Transverse colon (tissue), 4 donors: Measurements from ENCODE around the gene NOX4. TPM values are rescaled to one million over a fixed set of nuclear protein-coding genes. Genes with fewer than 3 reads are reported as not detected.

ENCODE experiments used
- DNase-seq: peaks from one replicate; pipeline ENCODE4 v3.0.0-alpha.2; 2019
- H3K27ac ChIP-seq, 4 donors: fragments of 200-600 bp; sonication (generic); 2 replicates each; pipeline ENCODE4 v1.5.1; 2016 to 2018; ENCODE audit warnings: inconsistent platforms in 4 of 4
- H3K27me3 ChIP-seq: fragments of 200-600 bp; sonication (generic); 2 replicates; pipeline ENCODE4 v1.5.1; 2017; ENCODE audit warnings: inconsistent platforms
- H3K36me3 ChIP-seq, 4 donors: fragments of 200-600 bp; sonication (generic); 2 replicates each; pipeline ENCODE4 v1.5.1; 2017 to 2019; ENCODE audit warnings: inconsistent platforms in 4 of 4
- H3K4me1 ChIP-seq, 4 donors: fragments of 200-600 bp; sonication (generic); 2 replicates each; pipeline ENCODE4 v1.5.1; 2017 to 2020; ENCODE audit warnings: inconsistent platforms in 4 of 4
- H3K4me3 ChIP-seq, 4 donors: fragments of 200-600 bp; sonication (generic); 1 replicate in 1 of 4; 2 replicates in 3 of 4; pipeline versions ENCODE4 v1.5.1 to v1.6.1; 2017 to 2019; ENCODE audit warnings: inconsistent platforms in 4 of 4
- H3K9me3 ChIP-seq, 2 donors: fragments of 200-600 bp; sonication (generic); 2 replicates each; pipeline ENCODE4 v1.5.1; 2017 to 2019; ENCODE audit warnings: inconsistent platforms in 2 of 2
- CTCF ChIP-seq, 5 experiments: fragments of 200-600 bp in 3 of 5; fragments of 450-650 bp in 2 of 5; sonication (generic) in 3 of 5; IDR thresholded peaks; 1 replicate in 2 of 5; 2 replicates in 3 of 5; pipeline ENCODE4 v1.5.1; 2016 to 2017; ENCODE audit warnings: antibody characterized with exemption in 5 of 5, inconsistent platforms in 3 of 5, mild to moderate bottlenecking in 2 of 5, moderate library complexity in 1 of 5
- EP300 ChIP-seq: sonication (generic); formaldehyde crosslinking; IDR thresholded peaks from one replicate; pipeline ENCODE4 v1.6.1; 2017; ENCODE audit warnings: antibody characterized with exemption, low read depth
- POLR2A ChIP-seq: fragments of 450-650 bp; IDR thresholded peaks from one replicate; pipeline ENCODE4 v1.6.1; 2016; ENCODE audit warnings: antibody characterized with exemption, mild to moderate bottlenecking, moderate library complexity
- POLR2AphosphoS5 ChIP-seq, 3 donors: sonication (generic); formaldehyde crosslinking; IDR thresholded peaks; one replicate each; pipeline ENCODE4 v1.6.1; 2016; ENCODE audit warnings: antibody characterized with exemption in 3 of 3
- WGBS, 2 donors: methylation state at CpG; one replicate each; pipeline ENCODE4 v1.1.5; 2018; ENCODE audit warnings: low coverage in 1 of 2; 5-methylcytosine and 5-hydroxymethylcytosine counted together
- in situ Hi-C, 4 donors: fragments of 200-750 bp; cut with MboI; loops; one replicate each; pipeline versions ENCODE4 v1.15.0 to v1.15.1; 2017; ENCODE audit warnings: low sequenced_read_pairs in 3 of 4, low pct_ligation_motif_present in 1 of 4, low pct_unique_long_range_greater_than_20kb in 1 of 4
- intact Hi-C: fragments of 100-400 bp; cut with DNase I; formaldehyde crosslinking; loops from one replicate; pipeline ENCODE4 v1.15.1; 2023; ENCODE audit warnings: low total_unique reads
- total RNA-seq, 4 donors: library from RNA; depleted of rRNA; stranded (reverse); fragments of >200 nt; gene quantifications; one replicate each; pipeline ENCODE4 v1.1.0, GENCODE V29; 2016

The NOX4 gene
- total RNA-seq, 4 donors from 2014 or later, result 2.6 to 3.0 (median 2.9) TPM; not detected in 1

DNA sequence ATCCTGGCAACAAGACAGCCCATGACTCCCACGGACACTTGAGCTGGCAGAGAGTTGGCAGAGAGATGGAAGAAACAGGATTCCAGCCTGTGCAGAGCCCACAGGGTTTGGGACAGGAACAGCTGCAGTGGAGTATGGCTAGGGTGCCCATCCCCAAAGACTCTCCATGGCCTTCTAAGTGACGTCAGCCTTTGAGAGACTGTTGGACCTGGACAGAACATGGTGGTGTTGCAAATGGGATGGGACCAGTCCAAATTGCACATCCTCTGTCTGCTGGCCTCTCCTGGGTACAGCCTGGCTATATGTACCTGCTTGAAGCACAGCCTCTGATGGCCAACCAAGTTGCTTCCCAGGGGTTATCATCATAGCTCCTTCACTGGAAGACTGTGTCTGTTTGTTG, 34.5 kb downstream of the NOX4 start:
- TF ChIP-seq EP300 (no peak), POLR2AphosphoS5 (IDR thresholded peaks at IDR 0.05) (no peak), POLR2A (no peak), CTCF (IDR thresholded peaks at IDR 0.05) (no peak)
- Histone ChIP-seq H3K9me3 (no peaks in the 10 kb centered on the region), H3K4me3 (no peak overlapping the region), H3K36me3 (no peaks in the 10 kb centered on the region), H3K27ac (no peak overlapping the region), H3K27me3 (no peaks in the 10 kb centered on the region), H3K4me1 (no peaks in the 10 kb centered on the region)
- in situ Hi-C loops, result no loop called here
- no peak for DNase-seq
- intact Hi-C loops, result no loop called here
- 81% methylated on average over 2 of the region's 2 CpGs; no CpG with 5 or more reads in 1 of the 2 donors for WGBS, 2 donors

DNA sequence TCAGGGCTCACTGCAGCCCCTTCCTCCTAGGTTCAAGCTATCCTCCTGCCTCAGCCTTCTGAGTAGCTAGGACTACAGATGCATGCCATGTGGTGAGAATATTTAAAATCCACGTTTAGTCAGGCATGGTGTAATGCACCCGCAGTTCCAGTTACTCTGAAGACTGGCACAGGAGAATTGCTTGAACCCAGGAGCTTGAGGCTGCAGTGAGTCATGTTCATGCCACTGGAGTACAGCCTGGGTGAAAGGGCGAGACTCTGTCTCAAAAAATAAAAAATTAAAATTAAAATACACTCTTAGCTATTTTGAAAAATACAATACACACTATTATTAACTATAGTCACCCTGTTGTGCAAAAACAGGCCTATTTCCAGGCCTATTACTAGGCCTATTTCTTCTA, 38.4 kb downstream of the NOX4 start:
- no peak overlapping the region for H3K4me3 ChIP-seq
- DNase-seq, result no peak
- in situ Hi-C loops (no loop called here), intact Hi-C loops (no loop called here)
- H3K27me3 ChIP-seq, result no peaks in the 10 kb centered on the region
- no peaks in the 10 kb centered on the region for H3K36me3 ChIP-seq
- no peaks in the 10 kb centered on the region for H3K9me3 ChIP-seq
- no peak overlapping the region for H3K27ac ChIP-seq
- TF ChIP-seq POLR2AphosphoS5 (IDR thresholded peaks at IDR 0.05) (no peak), EP300 (no peak), CTCF (IDR thresholded peaks at IDR 0.05) (no peak), POLR2A (no peak)
- H3K4me1 ChIP-seq, result no peaks in the 10 kb centered on the region
- WGBS, 2 donors, result 72 to 100% methylated on average over 1 to 3 of the region's 3 CpGs

- H3K36me3 ChIP-seq, result no peaks in the 10 kb centered on the region
- in situ Hi-C loops (no loop called here), intact Hi-C loops (no loop called here)
- no peaks in the 10 kb centered on the region for H3K9me3 ChIP-seq
- H3K4me1 ChIP-seq, result no peaks in the 10 kb centered on the region
- no peaks in the 10 kb centered on the region for H3K27me3 ChIP-seq
- no peak for DNase-seq
- H3K4me3 ChIP-seq, result no peak overlapping the region
- TF ChIP-seq POLR2AphosphoS5 (IDR thresholded peaks at IDR 0.05) (no peak), POLR2A (no peak), CTCF (IDR thresholded peaks at IDR 0.05) (no peak), EP300 (no peak)
- H3K27ac ChIP-seq, result no peak overlapping the region
Measured at GRCh38 chr11:89447845-89448244, 43.3 kb downstream of the NOX4 start.

DNA sequence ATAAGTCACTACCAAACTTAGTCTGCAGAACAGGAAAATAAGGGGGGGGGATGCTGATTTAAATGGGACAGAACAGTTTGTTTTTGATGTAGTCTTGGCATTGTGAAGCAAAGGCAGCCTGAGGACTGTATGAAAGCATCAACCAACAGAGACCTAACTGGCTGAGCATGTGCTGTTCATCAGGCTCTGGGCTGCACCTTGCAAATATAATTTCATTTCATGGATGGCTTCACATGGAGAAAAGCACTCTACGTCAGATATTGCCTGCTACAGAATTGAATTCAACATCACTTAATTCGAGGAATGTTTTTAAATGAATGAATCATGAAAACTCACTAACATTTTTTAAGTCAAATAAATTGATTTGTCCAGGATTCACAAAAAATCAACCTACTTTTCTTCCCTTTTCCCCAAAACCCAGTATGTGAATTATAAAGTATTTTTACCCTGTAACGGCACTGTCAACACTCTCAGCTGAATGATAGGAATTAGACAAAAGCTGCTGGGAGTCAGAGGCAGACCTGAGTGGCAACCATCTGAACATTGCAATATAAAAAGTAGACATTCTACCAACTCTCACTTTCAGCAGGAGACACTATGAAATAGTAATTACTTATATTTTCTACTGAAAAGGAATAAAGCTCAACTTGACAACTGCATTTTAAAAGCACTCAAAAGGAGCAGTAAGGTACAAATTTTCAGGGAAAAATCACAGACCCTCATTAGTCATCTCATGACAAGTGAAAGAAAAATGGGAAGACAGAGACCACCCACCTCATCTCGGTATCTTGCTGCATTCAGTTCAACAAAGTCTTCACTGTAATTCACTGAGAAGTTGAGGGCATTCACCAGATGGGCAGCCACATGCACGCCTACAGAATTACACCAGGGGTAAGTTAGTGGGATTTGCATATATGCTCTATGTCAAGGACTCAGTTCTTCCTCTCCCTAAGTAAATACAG, 47.5 kb downstream of the NOX4 start:
- WGBS, 2 donors, result 74 to 88% methylated on average over 3 to 5 of the region's 5 CpGs
- no peaks in the 10 kb centered on the region for H3K36me3 ChIP-seq

More for the DNA sequence above, 47.5 kb downstream of the NOX4 start:
- no peak for DNase-seq
- in situ Hi-C loops (no loop called here), intact Hi-C loops (no loop called here)
- Histone ChIP-seq H3K4me1 (no peaks in the 10 kb centered on the region), H3K4me3 (no peak overlapping the region), H3K27ac (no peak overlapping the region), H3K9me3 (no peaks in the 10 kb centered on the region), H3K27me3 (no peaks in the 10 kb centered on the region)
- TF ChIP-seq POLR2A (no peak), CTCF (IDR thresholded peaks at IDR 0.05) (no peak), POLR2AphosphoS5 (IDR thresholded peaks at IDR 0.05) (no peak), EP300 (no peak)
